ENCODE measurements around the gene RCAN2. TPM values are rescaled to one million over a fixed set of nuclear protein-coding genes. Genes with fewer than 3 reads are reported as not detected.

The RCAN2 gene
- total and polyA plus RNA-seq, 7 donors = 5.0 to 22.7 (median 9.1) TPM

GRCh38 chr6:46421939-46422338 lies 69.3 kb downstream of the RCAN2 start:
- 72 to 82% methylated on average over 3 of the region's 3 CpGs for WGBS, 2 donors

GRCh38 chr6:46420921-46421638 lies 70.2 kb downstream of the RCAN2 start:
- intact Hi-C loops (cut with DNase I) = no loop called here
- WGBS, 2 donors = 83 to 84% methylated on average over 3 of the region's 3 CpGs
- no peak overlapping the region for H3K4me3 ChIP-seq
- no peaks in the 10 kb centered on the region for H3K36me3 ChIP-seq
- no peaks in the 10 kb centered on the region for H3K4me1 ChIP-seq
- no peaks in the 10 kb centered on the region for H3K9me3 ChIP-seq
- no peak for DNase-seq
- TF ChIP-seq EP300 (IDR thresholded peaks at IDR 0.05) (no peak), POLR2AphosphoS5 (IDR thresholded peaks at IDR 0.05) (no peak), POLR2A (IDR thresholded peaks at IDR 0.05) (no peak), CTCF (IDR thresholded peaks at IDR 0.05) (no peak)
- no peaks in the 10 kb centered on the region for H3K27me3 ChIP-seq
- H3K27ac ChIP-seq = no peak overlapping the region

More at GRCh38 chr6:46421939-46422338, 69.3 kb downstream of the RCAN2 start:
- H3K27ac ChIP-seq = no peak overlapping the region
- TF ChIP-seq POLR2AphosphoS5 (IDR thresholded peaks at IDR 0.05) = no peak
- no peak for TF ChIP-seq POLR2A (IDR thresholded peaks at IDR 0.05)
- no peak for TF ChIP-seq CTCF (IDR thresholded peaks at IDR 0.05)
- TF ChIP-seq EP300 (IDR thresholded peaks at IDR 0.05) = no peak
- no peaks in the 10 kb centered on the region for H3K36me3 ChIP-seq
- H3K4me3 ChIP-seq = no peak overlapping the region
- H3K9me3 ChIP-seq = no peaks in the 10 kb centered on the region
- intact Hi-C loops (cut with DNase I) = no loop called here
- DNase-seq = no peak
- H3K27me3 ChIP-seq = no peaks in the 10 kb centered on the region
- H3K4me1 ChIP-seq = no peaks in the 10 kb centered on the region

- Histone ChIP-seq H3K4me3 (no peak overlapping the region), H3K4me1 (no peaks in the 10 kb centered on the region), H3K27me3 (no peaks in the 10 kb centered on the region), H3K27ac (no peak overlapping the region), H3K36me3 (no peaks in the 10 kb centered on the region), H3K9me3 (no peaks in the 10 kb centered on the region)
- 1 to 3% methylated on average over 2 of the region's 2 CpGs for WGBS, 2 donors
- TF ChIP-seq POLR2A (IDR thresholded peaks at IDR 0.05) (no peak), CTCF (IDR thresholded peaks at IDR 0.05) (peak; percentile 13 to 81 (median 65)), EP300 (IDR thresholded peaks at IDR 0.05) (no peak), POLR2AphosphoS5 (IDR thresholded peaks at IDR 0.05) (no peak)
- peak; percentile 66 for DNase-seq
- intact Hi-C loops (cut with DNase I) = loop anchor here (2.0 to 10.0 kb wide), 3 partner anchors 73 to 365 kb away; partner anchors contain the start of gene RCAN2
Observed at GRCh38 chr6:46419576-46420002, 71.7 kb downstream of the RCAN2 start.

GRCh38 chr6:46414398-46414797 lies 76.9 kb downstream of the RCAN2 start:
- no peak for TF ChIP-seq CTCF (IDR thresholded peaks at IDR 0.05)
- TF ChIP-seq EP300 (IDR thresholded peaks at IDR 0.05) = no peak
- TF ChIP-seq POLR2A (IDR thresholded peaks at IDR 0.05) = no peak
- TF ChIP-seq POLR2AphosphoS5 (IDR thresholded peaks at IDR 0.05) = no peak
- intact Hi-C loops (cut with DNase I) = loop anchor here (10.0 kb wide), 1 partner anchor 370 kb away; no protein-coding TSS in a partner anchor
- WGBS, 2 donors = 45 to 96% methylated on average over 1 of the region's 1 CpG

More at GRCh38 chr6:46414398-46414797, 76.9 kb downstream of the RCAN2 start:
- no peaks in the 10 kb centered on the region for H3K27me3 ChIP-seq
- no peaks in the 10 kb centered on the region for H3K9me3 ChIP-seq
- no peak overlapping the region for H3K4me3 ChIP-seq
- H3K36me3 ChIP-seq = no peaks in the 10 kb centered on the region
- no peak overlapping the region for H3K27ac ChIP-seq
- no peak for DNase-seq
- H3K4me1 ChIP-seq = peaks cover 0 to 8% (median 4%) of the 10 kb centered on the region in 4 donors
